PC-9 (cell line): Measurements from ENCODE around the gene SAMD14. TPM values are rescaled to one million over a fixed set of nuclear protein-coding genes. Genes with fewer than 3 reads are reported as not detected.

ENCODE experiments used
- Bru-seq: library from RNA; stranded (reverse); fragments of 400-500 nt; gene quantifications from one replicate; lab custom pipeline; 2021; lab: Mats Ljungman, UMichigan
- BruChase-seq, 2 experiments: library from RNA; stranded (reverse); fragments of 400-500 nt; gene quantifications; one replicate each; lab custom pipeline; 2021; lab: Mats Ljungman, UMichigan
- BruUV-seq: library from RNA; stranded (reverse); fragments of 400-500 nt; replicated peaks from 2 replicates; lab custom pipeline; 2021; lab: Mats Ljungman, UMichigan
- CTCF ChIA-PET: fragments of 300-600 bp; sonication (Branson Sonifier 250); formaldehyde crosslinking; loops from one replicate; lab custom pipeline; 2022; ENCODE audit warnings: antibody characterized with exemption; lab: Charles Lee
- POLR2A ChIA-PET: fragments of 300-600 bp; sonication (Branson Sonifier 250); formaldehyde crosslinking; loops from one replicate; lab custom pipeline; 2022; ENCODE audit warnings: antibody characterized with exemption; ENCODE audit not compliant: unreplicated experiment; lab: Charles Lee
- DNase-seq, 2 experiments: peaks; one replicate each; pipeline versions ENCODE4 v3.0.0 to v3.0.0-alpha.2; 2015 to 2022; ENCODE audit warnings: mixed read lengths in 1 of 2
- H2AFZ ChIP-seq: fragments of 200-600 bp; sonication (generic); 2 replicates; pipeline ENCODE4 v1.8.1; 2017; ENCODE audit warnings: antibody characterized with exemption
- H3F3A ChIP-seq: fragments of 200-600 bp; sonication (generic); 2 replicates; pipeline ENCODE4 v1.8.1; 2017; ENCODE audit warnings: antibody characterized with exemption, mild to moderate bottlenecking, low read depth; ENCODE audit not compliant: insufficient read depth
- H3K27ac ChIP-seq: fragments of 200-600 bp; sonication (generic); 2 replicates; pipeline ENCODE4 v1.6.1; 2016; ENCODE audit warnings: mixed run types
- H3K27me3 ChIP-seq: fragments of 200-600 bp; sonication (generic); 2 replicates; pipeline ENCODE4 v1.6.1; 2016; ENCODE audit warnings: low read depth, mixed run types; ENCODE audit not compliant: insufficient read depth
- H3K36me3 ChIP-seq: fragments of 200-600 bp; sonication (generic); 2 replicates; pipeline ENCODE4 v1.6.1; 2016; ENCODE audit warnings: low read depth, mixed run types
- H3K4me1 ChIP-seq: fragments of 200-600 bp; sonication (generic); replicated peaks from 2 replicates; pipeline ENCODE4 v1.6.1; 2016; ENCODE audit warnings: mixed run types; ENCODE audit not compliant: insufficient read depth
- H3K4me2 ChIP-seq: fragments of 200-600 bp; sonication (generic); 2 replicates; pipeline ENCODE4 v1.6.1; 2017; ENCODE audit warnings: mixed run types
- H3K4me3 ChIP-seq: fragments of 200-600 bp; sonication (generic); 2 replicates; pipeline ENCODE4 v1.6.1; 2016; ENCODE audit warnings: mixed run types
- H3K79me2 ChIP-seq: fragments of 200-600 bp; sonication (generic); 2 replicates; pipeline ENCODE4 v1.6.1; 2017; ENCODE audit warnings: low read depth, mixed run types
- H3K9me2 ChIP-seq: fragments of 200-600 bp; sonication (generic); 2 replicates; pipeline ENCODE4 v1.8.1; 2017; ENCODE audit warnings: mild to moderate bottlenecking; ENCODE audit not compliant: insufficient read depth
- H3K9me3 ChIP-seq: fragments of 200-600 bp; sonication (generic); 2 replicates; pipeline ENCODE4 v1.8.1; 2016; ENCODE audit warnings: low read depth; ENCODE audit not compliant: insufficient read depth
- H4K20me1 ChIP-seq: fragments of 200-600 bp; sonication (generic); 2 replicates; pipeline ENCODE4 v1.8.1; 2017; ENCODE audit not compliant: insufficient read depth
- EZH2 ChIP-seq: fragments of 200-600 bp; sonication (generic); IDR thresholded peaks from 2 replicates; pipeline ENCODE4 v1.8.0; 2017; ENCODE audit warnings: antibody characterized with exemption, low read depth
- intact Hi-C: fragments of 100-400 bp; cut with micrococcal nuclease; formaldehyde crosslinking; loops from one replicate; pipeline ENCODE4 v1.10.0; 2022; ENCODE audit not compliant: unreplicated experiment
- long read RNA-seq: library from polyadenylated mRNA; stranded (forward); transcript quantifications from one replicate; pipeline ENCODE4 v2.0.0, GENCODE V29; 2022
- total RNA-seq: library from RNA; stranded (reverse); gene quantifications from 2 replicates; pipeline ENCODE4 v1.2.3, GENCODE V29; 2021
- TF ChIP-seq, protein P1 (sequence below): fragments of 200-600 bp; sonication (generic); conservative IDR thresholded peaks from 2 replicates; pipeline ENCODE4 v1.6.1; 2017; ENCODE audit warnings: mixed run types, antibody characterized with exemption, mild to moderate bottlenecking, moderate library complexity

SAMD14 gene
- total RNA-seq, result 0.17 and 0.73 TPM in 2 replicates
- percentile 9 among the genes with signal in this experiment for Bru-seq, nascent RNA
- BruChase-seq, experiment 1, labeled RNA remaining after a 2-hour chase, result percentile 12 among the genes with signal in this experiment
- percentile 15 among the genes with signal in this experiment for BruChase-seq, experiment 2, labeled RNA remaining after a 6-hour chase
- long read RNA-seq, result 0 reads

DNA sequence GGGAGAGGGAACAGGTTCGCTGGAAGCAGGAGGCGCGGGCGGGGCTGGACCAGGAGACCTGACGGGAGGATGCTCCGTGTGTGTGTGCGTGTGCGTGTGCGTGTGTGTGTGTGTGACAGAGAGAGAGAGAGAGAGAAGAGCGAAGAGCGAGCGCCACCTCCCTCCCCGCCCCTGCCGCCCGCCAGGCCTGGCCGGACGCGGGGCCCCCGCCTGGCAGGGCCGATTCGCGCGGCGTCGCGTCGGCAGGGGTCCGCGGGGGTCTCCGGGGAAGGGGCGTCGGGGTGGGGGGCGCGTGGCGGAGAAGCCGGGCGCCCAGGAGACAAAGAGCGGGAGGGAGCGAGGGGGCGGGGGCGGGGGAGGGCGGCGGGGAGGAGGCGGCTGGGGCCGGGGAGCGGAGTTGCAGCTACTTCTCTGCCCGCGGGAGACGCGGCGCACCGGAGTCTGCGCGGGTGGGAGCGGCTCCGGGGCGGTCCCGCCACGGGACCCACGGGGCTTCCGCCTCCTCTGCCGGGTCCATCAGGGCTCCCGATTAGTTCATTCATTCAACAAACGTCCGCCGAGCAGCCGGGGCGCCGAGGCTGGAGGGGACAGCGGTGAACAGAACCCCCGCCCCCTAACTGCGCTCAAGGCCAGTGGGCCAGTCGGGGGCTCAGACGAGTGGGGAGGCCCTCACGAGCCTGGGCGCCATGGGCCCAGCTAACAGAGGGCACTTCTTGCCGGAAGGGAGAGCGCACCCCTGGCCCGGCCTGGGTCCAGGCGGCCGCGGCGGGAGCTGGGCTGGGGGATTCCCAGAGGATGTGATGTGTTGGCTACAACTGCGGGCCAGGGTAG is at the start of gene SAMD14:
Gene SAMD14, minus strand, starts transcription at position 433 of the 831 bp plus-strand sequence. CDS start 5,201 bp downstream, outside the sequence.
- TF ChIP-seq EZH2, result no peak
- TF ChIP-seq, protein P1, sequence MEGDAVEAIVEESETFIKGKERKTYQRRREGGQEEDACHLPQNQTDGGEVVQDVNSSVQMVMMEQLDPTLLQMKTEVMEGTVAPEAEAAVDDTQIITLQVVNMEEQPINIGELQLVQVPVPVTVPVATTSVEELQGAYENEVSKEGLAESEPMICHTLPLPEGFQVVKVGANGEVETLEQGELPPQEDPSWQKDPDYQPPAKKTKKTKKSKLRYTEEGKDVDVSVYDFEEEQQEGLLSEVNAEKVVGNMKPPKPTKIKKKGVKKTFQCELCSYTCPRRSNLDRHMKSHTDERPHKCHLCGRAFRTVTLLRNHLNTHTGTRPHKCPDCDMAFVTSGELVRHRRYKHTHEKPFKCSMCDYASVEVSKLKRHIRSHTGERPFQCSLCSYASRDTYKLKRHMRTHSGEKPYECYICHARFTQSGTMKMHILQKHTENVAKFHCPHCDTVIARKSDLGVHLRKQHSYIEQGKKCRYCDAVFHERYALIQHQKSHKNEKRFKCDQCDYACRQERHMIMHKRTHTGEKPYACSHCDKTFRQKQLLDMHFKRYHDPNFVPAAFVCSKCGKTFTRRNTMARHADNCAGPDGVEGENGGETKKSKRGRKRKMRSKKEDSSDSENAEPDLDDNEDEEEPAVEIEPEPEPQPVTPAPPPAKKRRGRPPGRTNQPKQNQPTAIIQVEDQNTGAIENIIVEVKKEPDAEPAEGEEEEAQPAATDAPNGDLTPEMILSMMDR, result no peak
- Histone ChIP-seq H3F3A (peaks cover 20% of the 10 kb centered on the region; the same call in 1 of the 2 replicates), H3K4me2 (peak within 1 kb of the TSS; percentile 26), H4K20me1 (no peaks in the 10 kb centered on the region), H3K9me3 (no peaks in the 10 kb centered on the region), H3K79me2 (no peaks in the 10 kb centered on the region), H3K27ac (no peak within 1 kb of the TSS), H3K9me2 (no peaks in the 10 kb centered on the region), H3K36me3 (no peaks in the 10 kb centered on the region), H3K4me3 (no peak within 1 kb of the TSS), H3K4me1 (peaks cover 9% of the 10 kb centered on the region; the same call in 1 of the 2 replicates), H2AFZ (no peak within 1 kb of the TSS), H3K27me3 (peaks cover 28% of the 10 kb centered on the region)
- CTCF ChIA-PET, result interaction anchor here (0.6 to 0.7 kb wide), 3 partner anchors 16 to 789 kb away, joined by 3 to 25 read pairs (median 7); no protein-coding TSS in a partner anchor
- no peak for DNase-seq
- POLR2A ChIA-PET, result no interaction called here
- intact Hi-C loops, result no loop called here
- BruUV-seq, result no TSS peak

DNA sequence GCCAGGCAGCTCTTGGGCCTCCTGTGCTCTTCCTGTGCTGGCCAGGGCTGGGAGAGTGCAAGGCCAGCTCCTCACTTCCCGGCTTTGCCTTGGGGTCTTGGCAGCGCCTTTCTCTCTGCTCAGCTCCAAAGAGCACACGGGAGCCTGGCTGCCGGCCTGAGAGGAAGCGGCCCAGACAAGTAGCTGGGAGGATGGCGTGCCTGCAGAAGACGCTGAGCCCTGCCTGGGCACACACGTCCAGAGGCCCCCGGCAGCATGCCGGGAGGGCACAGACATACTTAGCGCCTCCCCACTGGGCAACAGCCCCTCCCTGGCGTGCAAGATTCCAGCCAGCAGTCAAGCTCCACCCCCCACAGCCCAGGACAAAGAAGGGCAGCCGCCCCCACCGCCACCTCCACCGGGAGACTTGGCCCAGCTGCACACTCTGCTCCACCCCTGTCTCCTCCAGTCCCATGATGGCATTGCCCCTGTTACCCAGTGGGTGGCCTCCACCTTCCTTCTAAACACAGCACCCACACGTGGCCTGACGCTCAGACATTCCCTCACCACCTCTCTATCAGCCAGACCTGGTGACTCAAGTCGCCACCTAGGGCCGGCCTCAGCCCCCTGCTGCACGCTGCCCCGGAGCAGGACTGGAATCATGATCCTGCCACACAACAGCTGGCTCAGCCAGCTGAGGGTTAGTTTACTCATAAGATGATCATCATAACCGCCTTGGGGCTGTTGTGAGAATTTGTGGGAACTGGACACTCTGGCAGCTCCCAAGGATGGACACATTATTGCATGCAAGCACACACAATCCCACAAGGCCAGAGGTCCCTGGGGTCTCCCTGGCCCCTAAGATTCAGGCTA is 48.2 kb upstream of the SAMD14 start:
- H3K4me3 ChIP-seq, result peak overlapping the region; percentile 5; the same call in 1 of the 2 replicates
- peak overlapping the region; percentile 70 for H3K4me2 ChIP-seq
- TF ChIP-seq EZH2, result no peak
- TF ChIP-seq, protein P1, result peak; percentile 76
- ChIA-PET CTCF (interaction anchor here (0.6 to 1.6 kb wide), 8 partner anchors 9 to 541 kb away, joined by 3 to 11 read pairs (median 4); partner anchors contain the start of genes LUC7L3 and TMEM92), POLR2A (interaction anchor here (0.8 kb wide), 1 partner anchor 325 kb away, joined by 4 read pairs; no protein-coding TSS in a partner anchor)
- DNase-seq, result peak; percentile 92 to 93
- H3K9me3 ChIP-seq, result no peaks in the 10 kb centered on the region
- 0 out of 2 replicates have a peak overlapping the region, but pooled peaks have one; percentile 46 for H2AFZ ChIP-seq
- intact Hi-C loops, result loop anchor here (1.0 kb wide), 1 partner anchor 21 kb away; no protein-coding TSS in a partner anchor
- peaks cover 31% of the 10 kb centered on the region for H3F3A ChIP-seq
- H3K27me3 ChIP-seq, result no peaks in the 10 kb centered on the region
- peaks cover 18% of the 10 kb centered on the region for H3K4me1 ChIP-seq
- peak overlapping the region; percentile 32 for H3K27ac ChIP-seq
- BruUV-seq, result no TSS peak
- no peaks in the 10 kb centered on the region for H3K36me3 ChIP-seq
- H4K20me1 ChIP-seq, result no peaks in the 10 kb centered on the region
- H3K79me2 ChIP-seq, result no peaks in the 10 kb centered on the region
- no peaks in the 10 kb centered on the region for H3K9me2 ChIP-seq
